ENCODE measurements around the gene TBX10.
"Not testable (repeated sequence)": the region's sequence is repeated elsewhere in the genome, so short reads cannot be mapped to it uniquely, and the experiment has no call there.

Gene TBX10

GRCh38 chr11:67663532-67664212 lies 24.1 kb upstream of the TBX10 start:
- no peak for DNase-seq

- DNase-seq, result no peak
Observed at GRCh38 chr11:67662835-67663531, 23.4 kb upstream of the TBX10 start.

GRCh38 chr11:67662142-67662834 lies 22.7 kb upstream of the TBX10 start:
- DNase-seq, result no peak

GRCh38 chr11:67660752-67661151 lies 21.2 kb upstream of the TBX10 start:
- not testable (repeated sequence) for DNase-seq

- not testable (repeated sequence) for DNase-seq
Observed at GRCh38 chr11:67659651-67660165, 20.1 kb upstream of the TBX10 start.

GRCh38 chr11:67657300-67657699 lies 17.7 kb upstream of the TBX10 start:
- DNase-seq, result no peak

GRCh38 chr11:67656278-67656922 lies 16.8 kb upstream of the TBX10 start:
- DNase-seq, result no peak

GRCh38 chr11:67654225-67654624 lies 14.7 kb upstream of the TBX10 start:
- DNase-seq, result no peak

- DNase-seq, result no peak
Observed at GRCh38 chr11:67652965-67653845, 13.6 kb upstream of the TBX10 start.

- no peak for DNase-seq
Observed at GRCh38 chr11:67651976-67652781, 12.6 kb upstream of the TBX10 start.

- DNase-seq, result no peak
Observed at GRCh38 chr11:67649634-67650510, 10.3 kb upstream of the TBX10 start.

GRCh38 chr11:67648796-67649613 lies 9.4 kb upstream of the TBX10 start:
- DNase-seq, result no peak

- no peak for DNase-seq
Observed at GRCh38 chr11:67648140-67648795, 8.7 kb upstream of the TBX10 start.

- DNase-seq, result no peak
Observed at GRCh38 chr11:67647471-67647870, 7.9 kb upstream of the TBX10 start.

- DNase-seq, result no peak
Observed at GRCh38 chr11:67646535-67647336, 7.2 kb upstream of the TBX10 start.

- no peak for DNase-seq
Observed at GRCh38 chr11:67645521-67646461, 6.2 kb upstream of the TBX10 start.

Measured in NCI-H187 treated with DMSO at 0.1 percent for 48 hours (cell line).